Upper lobe of left lung (tissue), 6 donors: ENCODE measurements around the gene ACTG2. TPM values are rescaled to one million over a fixed set of nuclear protein-coding genes. Genes with fewer than 3 reads are reported as not detected.

Experiments
- ATAC-seq, 2 donors: fragments of 200-7000 bp; cut with Tn5 transposase; one replicate each; pipeline ENCODE4 v1.9.1; 2022; ENCODE audit warnings: mild to moderate bottlenecking in 2 of 2, moderate library complexity in 2 of 2; ENCODE audit not compliant: low FRiP score in 2 of 2
- DNase-seq, 2 donors: peaks; one replicate each; pipeline ENCODE4 v3.0.0-alpha.2; 2019 to 2020
- H3K27ac ChIP-seq, 4 donors: fragments of 200-600 bp; sonication (generic); one replicate each; pipeline ENCODE4 v1.5.1; 2016 to 2019
- H3K27me3 ChIP-seq, 4 donors: fragments of 200-600 bp; sonication (generic); one replicate each; pipeline ENCODE4 v1.5.1; 2017 to 2019
- H3K36me3 ChIP-seq, 4 donors: fragments of 200-600 bp; sonication (generic); one replicate each; pipeline ENCODE4 v1.5.1; 2016 to 2019
- H3K4me1 ChIP-seq, 4 donors: fragments of 200-600 bp; sonication (generic); one replicate each; pipeline ENCODE4 v1.5.1; 2018 to 2019
- H3K4me3 ChIP-seq, 4 donors: fragments of 200-600 bp; sonication (generic); one replicate each; pipeline ENCODE4 v1.5.1; 2017 to 2019; ENCODE audit warnings: mild to moderate bottlenecking in 2 of 4, moderate library complexity in 1 of 4
- H3K9me3 ChIP-seq, 4 donors: fragments of 200-600 bp; sonication (generic); one replicate each; pipeline ENCODE4 v1.5.1; 2018 to 2019
- EP300 ChIP-seq, 4 donors: sonication (generic); formaldehyde crosslinking; IDR thresholded peaks; one replicate each; pipeline ENCODE4 v1.5.1; 2017; ENCODE audit warnings: antibody characterized with exemption in 4 of 4, control low read depth in 2 of 4
- POLR2A ChIP-seq, 4 donors: fragments of 450-650 bp; IDR thresholded peaks; one replicate each; pipeline ENCODE4 v1.5.1; 2016 to 2017; ENCODE audit warnings: antibody characterized with exemption in 4 of 4, mild to moderate bottlenecking in 2 of 4
- POLR2AphosphoS5 ChIP-seq, 2 donors: sonication (generic); formaldehyde crosslinking; IDR thresholded peaks; one replicate each; pipeline ENCODE4 v1.5.1; 2017; ENCODE audit warnings: antibody characterized with exemption in 2 of 2
- WGBS, 2 donors: methylation state at CpG; one replicate each; pipeline ENCODE4 v1.1.5; 2017 to 2018; 5-methylcytosine and 5-hydroxymethylcytosine counted together
- total RNA-seq, 6 donors: library from RNA; depleted of rRNA in 4 of 6; stranded (reverse); fragments of >200 nt in 4 of 6; gene quantifications; one replicate each; pipeline versions ENCODE4 v1.1.0 to v1.2.1, GENCODE V29; 2016 to 2021
- TF ChIP-seq, protein P1 (sequence below), 6 experiments: fragments of 450-650 bp in 4 of 6; fragments of 200-600 bp in 2 of 6; sonication (generic) in 2 of 6; IDR thresholded peaks; one replicate each; pipeline ENCODE4 v1.5.1; 2016 to 2019; ENCODE audit warnings: antibody characterized with exemption in 6 of 6
- donor health status: DM: no; HTN: no; CAD: no; lungs with moderate emphysema.
- donor health status: DM: no; HTN: yes; CAD: no; lungs with severe emphysema.

Gene ACTG2
- total RNA-seq, 6 donors from 2014 or later = 10.8 to 65.3 (median 27.2) TPM

DNA sequence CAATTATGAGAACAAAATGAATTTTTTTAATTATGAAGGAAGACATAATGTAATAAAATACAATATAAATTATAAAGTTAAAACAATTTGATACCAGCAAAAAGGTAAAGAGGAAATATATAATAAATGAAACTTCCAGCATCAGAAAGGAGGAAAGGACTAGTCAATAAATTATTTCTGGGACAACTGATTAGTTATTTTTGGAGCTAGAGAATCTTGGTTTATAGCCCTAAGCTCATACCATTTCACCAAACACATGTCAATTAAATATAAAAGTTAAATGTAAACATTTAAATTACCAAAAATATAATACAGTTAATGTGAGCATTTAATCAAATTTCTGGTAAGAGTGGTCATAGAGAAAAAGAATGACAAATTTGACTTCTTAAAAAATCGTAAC lies 12.1 kb downstream of the ACTG2 start:
- no peak for DNase-seq
- Histone ChIP-seq H3K27me3 (no peaks in the 10 kb centered on the region), H3K9me3 (no peaks in the 10 kb centered on the region), H3K27ac (no peak overlapping the region), H3K36me3 (no peaks in the 10 kb centered on the region), H3K4me3 (no peak overlapping the region), H3K4me1 (no peaks in the 10 kb centered on the region)
- no peak for ATAC-seq
- WGBS, 2 donors = 93 to 94% methylated on average over 1 of the region's 1 CpG
- TF ChIP-seq POLR2A (IDR thresholded peaks at IDR 0.05) (no peak), EP300 (IDR thresholded peaks at IDR 0.05) (no peak), POLR2AphosphoS5 (IDR thresholded peaks at IDR 0.05) (no peak)
- TF ChIP-seq, protein P1, sequence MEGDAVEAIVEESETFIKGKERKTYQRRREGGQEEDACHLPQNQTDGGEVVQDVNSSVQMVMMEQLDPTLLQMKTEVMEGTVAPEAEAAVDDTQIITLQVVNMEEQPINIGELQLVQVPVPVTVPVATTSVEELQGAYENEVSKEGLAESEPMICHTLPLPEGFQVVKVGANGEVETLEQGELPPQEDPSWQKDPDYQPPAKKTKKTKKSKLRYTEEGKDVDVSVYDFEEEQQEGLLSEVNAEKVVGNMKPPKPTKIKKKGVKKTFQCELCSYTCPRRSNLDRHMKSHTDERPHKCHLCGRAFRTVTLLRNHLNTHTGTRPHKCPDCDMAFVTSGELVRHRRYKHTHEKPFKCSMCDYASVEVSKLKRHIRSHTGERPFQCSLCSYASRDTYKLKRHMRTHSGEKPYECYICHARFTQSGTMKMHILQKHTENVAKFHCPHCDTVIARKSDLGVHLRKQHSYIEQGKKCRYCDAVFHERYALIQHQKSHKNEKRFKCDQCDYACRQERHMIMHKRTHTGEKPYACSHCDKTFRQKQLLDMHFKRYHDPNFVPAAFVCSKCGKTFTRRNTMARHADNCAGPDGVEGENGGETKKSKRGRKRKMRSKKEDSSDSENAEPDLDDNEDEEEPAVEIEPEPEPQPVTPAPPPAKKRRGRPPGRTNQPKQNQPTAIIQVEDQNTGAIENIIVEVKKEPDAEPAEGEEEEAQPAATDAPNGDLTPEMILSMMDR (IDR thresholded peaks at IDR 0.05) = no peak

- H3K36me3 ChIP-seq = no peaks in the 10 kb centered on the region
- ATAC-seq = no peak
- H3K4me3 ChIP-seq = no peak overlapping the region
- no peak overlapping the region for H3K27ac ChIP-seq
- H3K4me1 ChIP-seq = no peaks in the 10 kb centered on the region
- no peak for DNase-seq
- TF ChIP-seq, protein P1 (IDR thresholded peaks at IDR 0.05) = no peak
- TF ChIP-seq EP300 (IDR thresholded peaks at IDR 0.05) = no peak
- TF ChIP-seq POLR2A (IDR thresholded peaks at IDR 0.05) = no peak
- no peak for TF ChIP-seq POLR2AphosphoS5 (IDR thresholded peaks at IDR 0.05)
- H3K27me3 ChIP-seq = no peaks in the 10 kb centered on the region
- H3K9me3 ChIP-seq = no peaks in the 10 kb centered on the region
- 75 to 78% methylated on average over 5 of the region's 5 CpGs for WGBS, 2 donors
These were observed 14.2 kb downstream of the ACTG2 start for GRCh38 chr2:73906847-73907505.

GRCh38 chr2:73907840-73908452 lies 15.1 kb downstream of the ACTG2 start:
- ATAC-seq = no peak
- TF ChIP-seq, protein P1 (IDR thresholded peaks at IDR 0.05) = peak in 1 of 6 experiments; percentile 41
- no peak for TF ChIP-seq POLR2A (IDR thresholded peaks at IDR 0.05)
- no peak overlapping the region for H3K27ac ChIP-seq
- H3K4me1 ChIP-seq = no peaks in the 10 kb centered on the region
- H3K36me3 ChIP-seq = no peaks in the 10 kb centered on the region
- no peaks in the 10 kb centered on the region for H3K9me3 ChIP-seq
- DNase-seq = peak in 1 of 2 donors; percentile 32
- WGBS, 2 donors = 35 to 53% methylated on average over 5 of the region's 5 CpGs
- H3K4me3 ChIP-seq = no peak overlapping the region
- no peaks in the 10 kb centered on the region for H3K27me3 ChIP-seq

GRCh38 chr2:73908689-73909652 lies 16.2 kb downstream of the ACTG2 start:
- H3K4me1 ChIP-seq = no peaks in the 10 kb centered on the region
- DNase-seq (no peak), ATAC-seq (no peak)
- H3K9me3 ChIP-seq = no peaks in the 10 kb centered on the region
- H3K27ac ChIP-seq = no peak overlapping the region
- H3K27me3 ChIP-seq = no peaks in the 10 kb centered on the region
- no peak overlapping the region for H3K4me3 ChIP-seq
- 80 to 84% methylated on average over 10 of the region's 10 CpGs for WGBS, 2 donors
- no peak for TF ChIP-seq POLR2A (IDR thresholded peaks at IDR 0.05)
- TF ChIP-seq, protein P1 (IDR thresholded peaks at IDR 0.05) = no peak
- TF ChIP-seq POLR2AphosphoS5 (IDR thresholded peaks at IDR 0.05) = no peak
- TF ChIP-seq EP300 (IDR thresholded peaks at IDR 0.05) = no peak
- H3K36me3 ChIP-seq = no peaks in the 10 kb centered on the region
